Brain microvascular endothelial cell (primary cell): Measurements from ENCODE around the gene EGLN3.

ENCODE experiments used
- DNase-seq: peaks from one replicate; pipeline ENCODE4 v3.0.0-alpha.2; 2020
- H3K27ac ChIP-seq: fragments of 250-450 bp; sonication (Bioruptor Pico); 2 replicates; pipeline ENCODE4 v1.5.1; 2020; ENCODE audit warnings: mild to moderate bottlenecking, moderate library complexity
- H3K27me3 ChIP-seq: fragments of 250-450 bp; sonication (Bioruptor Pico); replicated peaks from 2 replicates; pipeline ENCODE4 v1.5.1; 2020; ENCODE audit warnings: mild to moderate bottlenecking
- H3K36me3 ChIP-seq: fragments of 250-450 bp; sonication (Bioruptor Pico); replicated peaks from 2 replicates; pipeline ENCODE4 v1.5.1; 2020; ENCODE audit warnings: mild to moderate bottlenecking
- H3K4me3 ChIP-seq: 2 replicates; pipeline ENCODE4 v1.5.1; 2011; ENCODE audit warnings: low read depth, mild to moderate bottlenecking, control low read depth, low read length, moderate library complexity
- in situ Hi-C: cut with HindIII; loops from 2 replicates; pipeline ENCODE4 v1.10.0; 2017; ENCODE audit warnings: low sequenced_read_pairs, low pct_ligation_motif_present
- TF ChIP-seq, protein P1 (sequence below): IDR thresholded peaks from 2 replicates; pipeline ENCODE4 v1.5.1; 2011; ENCODE audit warnings: low read depth, mild to moderate bottlenecking, moderate library complexity, low read length, control low read depth, inconsistent platforms; ENCODE audit errors: missing control alignments

Gene EGLN3

DNA sequence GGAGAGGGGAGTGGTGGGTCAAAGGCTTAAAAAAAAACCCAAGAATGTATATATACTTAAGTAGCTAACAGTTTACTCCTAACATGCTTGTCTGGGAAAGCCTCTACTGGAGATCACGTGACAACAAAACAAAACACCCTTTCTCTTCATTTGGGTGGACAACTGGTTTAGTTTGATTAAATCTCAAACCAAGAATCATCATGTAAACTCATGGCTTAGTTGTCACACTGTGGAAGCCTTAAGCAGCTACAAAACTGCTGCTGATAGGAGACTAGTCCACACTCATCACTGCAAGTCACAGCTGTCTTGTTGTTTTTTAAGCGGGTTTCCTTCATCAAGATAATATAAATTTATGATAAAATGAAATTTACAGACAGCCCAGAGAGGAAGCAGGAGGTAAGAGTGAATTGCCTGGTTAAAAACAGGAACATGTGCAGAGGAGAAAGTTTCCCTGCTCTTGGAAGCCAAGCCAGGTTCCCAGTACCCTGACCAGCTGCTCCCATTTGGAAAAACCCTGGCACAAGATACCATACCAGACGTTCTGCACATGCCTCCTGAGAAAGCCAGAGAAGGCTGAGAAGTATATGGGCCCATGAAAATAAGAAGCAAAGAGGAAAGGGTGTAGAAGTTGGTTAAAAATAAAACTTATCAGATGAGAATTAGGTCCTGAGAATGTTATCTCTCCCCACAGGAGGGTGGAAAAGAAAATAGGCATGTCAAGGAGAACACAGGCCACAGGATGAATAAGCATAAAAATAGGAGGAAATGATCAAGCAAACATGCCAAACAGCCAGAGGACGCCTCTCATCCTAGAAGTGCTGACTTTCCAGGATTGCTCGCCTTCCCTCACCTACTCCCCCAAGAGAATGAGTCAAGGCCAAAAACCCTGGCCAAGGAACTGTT is 34.0 kb downstream of the EGLN3 start:
- H3K36me3 ChIP-seq: no peaks in the 10 kb centered on the region
- H3K27me3 ChIP-seq: no peaks in the 10 kb centered on the region
- no peak overlapping the region for H3K27ac ChIP-seq
- TF ChIP-seq, protein P1, sequence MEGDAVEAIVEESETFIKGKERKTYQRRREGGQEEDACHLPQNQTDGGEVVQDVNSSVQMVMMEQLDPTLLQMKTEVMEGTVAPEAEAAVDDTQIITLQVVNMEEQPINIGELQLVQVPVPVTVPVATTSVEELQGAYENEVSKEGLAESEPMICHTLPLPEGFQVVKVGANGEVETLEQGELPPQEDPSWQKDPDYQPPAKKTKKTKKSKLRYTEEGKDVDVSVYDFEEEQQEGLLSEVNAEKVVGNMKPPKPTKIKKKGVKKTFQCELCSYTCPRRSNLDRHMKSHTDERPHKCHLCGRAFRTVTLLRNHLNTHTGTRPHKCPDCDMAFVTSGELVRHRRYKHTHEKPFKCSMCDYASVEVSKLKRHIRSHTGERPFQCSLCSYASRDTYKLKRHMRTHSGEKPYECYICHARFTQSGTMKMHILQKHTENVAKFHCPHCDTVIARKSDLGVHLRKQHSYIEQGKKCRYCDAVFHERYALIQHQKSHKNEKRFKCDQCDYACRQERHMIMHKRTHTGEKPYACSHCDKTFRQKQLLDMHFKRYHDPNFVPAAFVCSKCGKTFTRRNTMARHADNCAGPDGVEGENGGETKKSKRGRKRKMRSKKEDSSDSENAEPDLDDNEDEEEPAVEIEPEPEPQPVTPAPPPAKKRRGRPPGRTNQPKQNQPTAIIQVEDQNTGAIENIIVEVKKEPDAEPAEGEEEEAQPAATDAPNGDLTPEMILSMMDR: no peak
- in situ Hi-C loops: no loop called here
- no peak overlapping the region for H3K4me3 ChIP-seq
- peak; percentile 40 for DNase-seq

- DNase-seq: no peak
- H3K36me3 ChIP-seq: no peaks in the 10 kb centered on the region
- H3K4me3 ChIP-seq: no peak overlapping the region
- in situ Hi-C loops: no loop called here
- TF ChIP-seq, protein P1: no peak
- no peaks in the 10 kb centered on the region for H3K27me3 ChIP-seq
- H3K27ac ChIP-seq: no peak overlapping the region
Observed at GRCh38 chr14:33915682-33916081, 35.2 kb downstream of the EGLN3 start.

- H3K36me3 ChIP-seq: no peaks in the 10 kb centered on the region
- no peaks in the 10 kb centered on the region for H3K27me3 ChIP-seq
- in situ Hi-C loops: no loop called here
- no peak overlapping the region for H3K4me3 ChIP-seq
- TF ChIP-seq, protein P1: no peak
- H3K27ac ChIP-seq: no peak overlapping the region
- DNase-seq: peak; percentile 81
Observed at GRCh38 chr14:33914676-33915516, 36.0 kb downstream of the EGLN3 start.

DNA sequence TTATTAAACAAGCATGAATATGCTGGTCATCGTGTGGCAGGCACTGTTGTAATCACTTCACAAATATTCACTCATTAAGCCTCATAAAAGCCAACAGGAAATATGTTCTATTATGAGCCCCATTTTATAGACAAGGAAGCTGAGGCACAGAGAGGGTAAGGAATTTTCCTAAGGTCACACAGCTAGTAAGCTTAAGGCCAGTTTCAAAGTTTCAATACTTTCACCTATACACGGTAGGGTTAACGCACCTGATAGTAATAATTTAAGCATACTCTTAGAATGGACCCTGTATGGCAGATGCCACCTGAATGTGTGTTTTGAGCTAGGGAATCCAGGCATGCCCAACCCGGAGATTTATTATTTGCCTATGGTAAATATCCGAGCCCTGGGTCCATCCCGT is 39.8 kb downstream of the EGLN3 start:
- no peaks in the 10 kb centered on the region for H3K36me3 ChIP-seq
- TF ChIP-seq, protein P1: no peak
- no peaks in the 10 kb centered on the region for H3K27me3 ChIP-seq
- no peak overlapping the region for H3K27ac ChIP-seq
- no peak overlapping the region for H3K4me3 ChIP-seq
- in situ Hi-C loops: no loop called here
- DNase-seq: no peak

- Histone ChIP-seq H3K27ac (no peak overlapping the region), H3K27me3 (no peaks in the 10 kb centered on the region), H3K36me3 (no peaks in the 10 kb centered on the region), H3K4me3 (no peak overlapping the region)
- DNase-seq: no peak
- in situ Hi-C loops: no loop called here
- TF ChIP-seq, protein P1: no peak
Observed at GRCh38 chr14:33910435-33910834, 40.4 kb downstream of the EGLN3 start.
